Measurements from ENCODE around the gene HS3ST6. TPM values are rescaled to one million over a fixed set of nuclear protein-coding genes. Genes with fewer than 3 reads are reported as not detected.

The HS3ST6 gene
- total RNA-seq, 3 donors from 2014 or later (not counting 1 experiment from before 2014, with no cell fraction given) = not detected

- WGBS (ENCODE audit: insufficient coverage) = 91% methylated on average over 8 of the region's 10 CpGs
- Histone ChIP-seq H3K27ac (ENCODE audit: low read length) (no peak overlapping the region), H3K9me3 (ENCODE audit: control insufficient read depth, insufficient read depth, low read length) (no peaks in the 10 kb centered on the region), H3K4me1 (ENCODE audit: control insufficient read depth, insufficient read depth, low read length) (peaks cover 11% of the 10 kb centered on the region), H3K36me3 (ENCODE audit: control insufficient read depth, insufficient read depth, low read length) (no peaks in the 10 kb centered on the region), H3K4me3 (ENCODE audit: low read length) (no peak overlapping the region), H3K27me3 (ENCODE audit: control insufficient read depth, insufficient read depth, low read length) (no peaks in the 10 kb centered on the region)
- Mint-ChIP-seq H3K9me3 (no peaks in the 10 kb centered on the region), H3K27me3 (ENCODE audit: low read depth in 2 of 2) (no peaks in the 10 kb centered on the region), H3K4me3 (peak overlapping the region; percentile 31), H3K27ac (no peak overlapping the region), H3K36me3 (no peaks in the 10 kb centered on the region), H3K4me1 (no peaks in the 10 kb centered on the region)
- no peak for DNase-seq
- no peak for TF ChIP-seq CTCF (IDR thresholded peaks at IDR 0.05)
- ATAC-seq = no peak
- intact Hi-C loops (cut with micrococcal nuclease) = no loop called here
Measured at GRCh38 chr16:1930338-1930720, 12.1 kb upstream of the HS3ST6 start.

DNA sequence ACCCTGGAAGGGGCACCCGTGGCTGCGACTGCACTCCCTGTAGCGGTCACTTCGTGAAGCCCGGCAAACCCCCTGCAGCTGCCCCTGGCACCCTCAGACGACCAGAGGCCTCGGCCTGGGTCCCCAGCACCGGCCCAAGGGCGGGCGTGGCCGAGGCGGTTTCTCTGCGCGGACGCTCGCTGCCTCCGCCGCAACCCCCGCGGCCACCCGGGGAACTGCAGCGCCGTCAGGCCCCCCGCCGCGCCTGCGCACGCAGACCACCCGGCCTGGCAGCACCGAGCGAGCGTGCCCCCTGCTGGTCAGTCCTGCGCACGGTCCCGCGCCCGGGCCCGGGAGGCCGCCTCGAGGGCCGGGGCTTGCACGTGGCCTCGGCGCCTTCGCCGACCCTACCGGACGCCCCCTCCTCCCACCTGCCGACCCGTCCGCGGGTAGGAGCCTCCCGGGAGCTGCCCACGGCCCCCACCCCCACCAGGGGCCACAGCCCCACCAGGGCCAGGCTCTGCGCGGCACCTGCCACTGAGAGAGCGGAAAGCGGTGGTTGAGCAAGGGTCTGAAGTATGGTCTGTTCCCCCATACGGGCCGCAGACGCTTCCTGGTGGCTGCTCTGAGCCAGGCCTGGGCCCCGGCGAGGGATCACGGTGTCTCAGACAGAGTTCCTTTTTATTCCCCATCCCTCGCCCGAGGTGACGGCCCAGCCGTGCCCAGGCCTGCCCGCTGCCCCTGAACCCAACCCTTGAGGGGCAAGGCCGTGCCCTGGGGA is 11.5 kb upstream of the HS3ST6 start:
- Histone ChIP-seq H3K4me3 (ENCODE audit: low read length) (peak overlapping the region; percentile 31), H3K27me3 (ENCODE audit: control insufficient read depth, insufficient read depth, low read length) (no peaks in the 10 kb centered on the region), H3K36me3 (ENCODE audit: control insufficient read depth, insufficient read depth, low read length) (no peaks in the 10 kb centered on the region), H3K4me1 (ENCODE audit: control insufficient read depth, insufficient read depth, low read length) (peaks cover 11% of the 10 kb centered on the region), H3K27ac (ENCODE audit: low read length) (no peak overlapping the region), H3K9me3 (ENCODE audit: control insufficient read depth, insufficient read depth, low read length) (no peaks in the 10 kb centered on the region)
- intact Hi-C loops (cut with micrococcal nuclease) = loop anchor here (2.0 to 10.0 kb wide), 2 partner anchors 65 to 155 kb away; partner anchors contain the start of genes EME2, MRPS34 and NME3
- H3K27me3 Mint-ChIP-seq (ENCODE audit: low read depth in 2 of 2) = peaks cover under 1 to 3% of the 10 kb centered on the region in 2 donors
- peak overlapping the region in 1 of 2 donors; percentile 65 for H3K27ac Mint-ChIP-seq
- H3K36me3 Mint-ChIP-seq = no peaks in the 10 kb centered on the region
- peak; percentile 99 to 100 (median 100) for ATAC-seq
- H3K4me3 Mint-ChIP-seq = peak overlapping the region; percentile 72
- no peaks in the 10 kb centered on the region for H3K9me3 Mint-ChIP-seq
- H3K4me1 Mint-ChIP-seq = no peaks in the 10 kb centered on the region
- DNase-seq = peak; percentile 95 to 96
- 10% methylated on average over 70 of the region's 70 CpGs for WGBS (ENCODE audit: insufficient coverage)
- TF ChIP-seq CTCF (IDR thresholded peaks at IDR 0.05) = peak; percentile 99

DNA sequence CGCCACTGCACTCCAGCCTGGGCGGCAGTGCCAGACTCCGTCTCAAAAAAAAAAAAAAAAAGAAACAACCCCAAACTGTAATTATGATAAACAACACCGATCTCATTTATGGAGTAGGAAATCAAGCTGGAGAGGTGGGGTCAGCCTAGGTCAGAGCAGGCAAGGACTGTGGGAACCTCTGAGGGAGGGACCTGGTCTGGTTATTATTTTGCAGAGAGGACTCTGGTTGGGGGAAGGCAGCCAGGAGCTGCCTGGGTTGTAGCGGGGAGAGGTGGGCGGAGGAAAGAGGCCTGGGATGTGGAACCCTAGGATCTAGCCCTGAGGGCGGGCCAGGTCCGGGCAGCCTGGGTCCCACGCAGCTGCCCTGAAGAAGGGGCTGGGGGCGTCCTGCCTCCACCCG is 10.9 kb upstream of the HS3ST6 start:
- WGBS (ENCODE audit: insufficient coverage) = 34% methylated on average over 11 of the region's 11 CpGs
- ATAC-seq (peak; percentile 2 to 3 (median 3)), DNase-seq (peak in 1 of 2 donors; percentile 32)
- peaks cover 11% of the 10 kb centered on the region for H3K4me1 ChIP-seq (ENCODE audit: control insufficient read depth, insufficient read depth, low read length)
- Mint-ChIP-seq H3K4me1 (no peaks in the 10 kb centered on the region), H3K4me3 (peak overlapping the region; percentile 84), H3K27ac (peak overlapping the region in 1 of 2 donors; percentile 65), H3K36me3 (no peaks in the 10 kb centered on the region), H3K9me3 (no peaks in the 10 kb centered on the region), H3K27me3 (ENCODE audit: low read depth in 2 of 2) (peaks cover 5 to 6% of the 10 kb centered on the region in 2 donors)
- H3K36me3 ChIP-seq (ENCODE audit: control insufficient read depth, insufficient read depth, low read length) = no peaks in the 10 kb centered on the region
- intact Hi-C loops (cut with micrococcal nuclease) = loop anchor here (2.0 to 10.0 kb wide), 2 partner anchors 64 to 154 kb away; partner anchors contain the start of genes EME2, MRPS34 and NME3
- no peaks in the 10 kb centered on the region for H3K27me3 ChIP-seq (ENCODE audit: control insufficient read depth, insufficient read depth, low read length)
- H3K4me3 ChIP-seq (ENCODE audit: low read length) = peak overlapping the region; percentile 31
- H3K9me3 ChIP-seq (ENCODE audit: control insufficient read depth, insufficient read depth, low read length) = no peaks in the 10 kb centered on the region
- no peak overlapping the region for H3K27ac ChIP-seq (ENCODE audit: low read length)
- no peak for TF ChIP-seq CTCF (IDR thresholded peaks at IDR 0.05)

All from natural killer cell (primary cell).